ENCODE data around the gene LSM5.

Gene LSM5

DNA sequence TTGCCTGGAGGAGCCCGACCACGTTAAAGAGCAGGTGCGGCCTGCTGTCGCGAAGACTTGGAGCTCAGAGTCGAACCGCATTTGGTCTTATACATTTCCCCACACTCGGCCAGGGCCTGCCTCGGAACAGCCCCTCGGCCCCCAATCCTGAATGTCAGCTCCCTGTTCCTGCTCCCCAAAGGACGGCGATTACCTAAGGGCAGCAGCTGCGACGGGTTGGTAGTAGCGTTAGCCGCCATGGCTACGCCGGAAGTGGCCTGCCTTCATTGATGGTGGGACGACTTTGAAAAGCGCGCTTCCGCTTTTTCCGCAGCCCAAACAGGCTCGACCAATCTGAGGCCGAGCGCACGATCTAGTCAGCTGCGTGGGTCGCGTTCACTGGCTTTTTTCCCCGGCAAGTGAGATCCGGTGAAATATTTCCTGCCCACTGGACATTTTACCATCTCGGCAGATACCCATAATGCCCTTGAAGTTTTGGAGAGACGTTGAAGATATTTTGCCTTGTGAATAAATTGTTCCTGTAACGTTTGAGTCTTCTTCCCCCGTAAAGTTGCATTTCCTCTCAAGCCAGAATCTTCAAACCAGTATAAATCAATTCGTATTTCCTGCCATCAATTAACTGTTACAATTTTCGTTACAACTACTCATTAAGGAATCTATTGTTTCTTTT is at the start of gene LSM5:
Gene LSM5, minus strand, starts transcription at position 254 of the 670 bp plus-strand sequence. Its CDS starts 15 bp downstream, at position 239.
- peak; percentile 60 to 68 for DNase-seq (ENCODE audit: low read depth in 2 of 2)

DNA sequence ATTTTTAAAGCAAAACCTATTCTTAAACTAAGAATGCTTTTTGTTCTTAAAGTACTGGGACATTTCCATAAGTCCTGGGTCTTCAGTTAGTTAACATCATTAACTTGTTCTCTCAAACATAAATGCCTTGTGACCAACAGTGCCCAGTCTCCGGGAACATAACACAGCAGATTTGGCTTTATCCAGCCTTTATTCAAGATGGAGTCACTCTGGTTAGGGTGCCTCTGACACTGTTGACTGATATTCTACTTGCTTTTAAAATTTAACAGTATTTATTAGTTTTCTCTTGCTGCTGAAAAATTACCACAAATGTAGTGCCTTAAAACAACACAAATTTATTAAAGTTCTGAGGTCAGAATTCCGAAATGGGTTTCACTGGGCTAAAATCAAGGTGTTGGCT is 49.2 kb upstream of the LSM5 start:
- DNase-seq (ENCODE audit: low read depth in 2 of 2): no peak

DNA sequence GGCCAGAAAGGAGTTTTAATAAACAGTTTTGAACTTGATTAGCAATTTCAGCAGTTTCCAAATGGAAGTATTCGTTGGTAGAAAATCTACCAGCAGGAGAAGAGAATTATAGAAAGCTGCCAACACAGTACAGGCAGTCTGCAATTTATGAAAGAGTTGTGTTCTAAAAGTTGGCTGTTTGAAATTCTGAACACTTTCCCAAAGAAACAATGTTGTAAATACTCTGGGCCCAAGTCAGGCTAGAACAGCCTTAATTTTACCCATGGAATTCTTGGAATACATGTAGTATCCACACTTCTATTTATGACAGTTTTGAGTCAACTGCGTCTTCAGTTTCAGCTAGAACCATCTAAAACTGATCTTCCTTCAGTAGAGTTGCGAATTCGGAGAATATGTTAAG is 47.6 kb upstream of the LSM5 start:
- no peak for DNase-seq (ENCODE audit: low read depth in 2 of 2)

DNA sequence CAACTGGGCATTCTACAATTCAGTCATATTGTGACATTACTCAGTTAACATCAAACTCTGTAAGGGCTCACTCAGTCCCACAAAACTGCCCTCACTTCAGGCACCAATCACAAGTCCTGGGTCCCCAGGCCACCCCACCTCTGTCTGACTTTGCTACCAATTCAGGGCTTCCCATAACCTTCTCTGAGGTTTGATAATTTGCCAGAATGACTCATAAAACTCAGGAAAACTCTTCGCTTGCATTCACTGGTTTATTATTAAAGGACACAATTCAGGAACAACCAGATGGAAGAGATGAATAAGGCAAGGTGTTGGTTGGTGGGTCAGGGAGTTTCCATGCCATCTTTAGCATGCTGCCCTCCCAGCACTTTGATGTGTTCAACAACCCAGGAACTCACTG is 46.4 kb upstream of the LSM5 start:
- no peak for DNase-seq (ENCODE audit: low read depth in 2 of 2)

DNA sequence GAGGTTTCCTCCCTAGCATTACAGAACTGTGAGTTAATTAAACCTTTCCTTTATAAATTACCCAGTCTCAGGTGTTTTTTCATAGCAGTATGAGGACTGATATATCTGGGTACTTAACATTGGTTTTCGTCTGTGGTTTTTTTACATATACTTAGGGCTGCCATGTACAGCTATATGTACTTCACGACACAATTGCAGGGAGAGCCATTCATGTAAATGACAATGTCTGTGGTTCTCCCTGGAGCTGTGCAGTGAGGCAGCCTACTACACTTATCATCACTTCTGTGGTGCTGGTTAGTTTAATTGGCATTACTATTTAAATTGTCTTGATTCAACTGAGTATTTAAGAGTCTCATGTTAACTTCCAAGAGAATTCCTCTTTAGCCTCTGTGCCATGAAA is 45.8 kb upstream of the LSM5 start:
- no peak for DNase-seq (ENCODE audit: low read depth in 2 of 2)

DNA sequence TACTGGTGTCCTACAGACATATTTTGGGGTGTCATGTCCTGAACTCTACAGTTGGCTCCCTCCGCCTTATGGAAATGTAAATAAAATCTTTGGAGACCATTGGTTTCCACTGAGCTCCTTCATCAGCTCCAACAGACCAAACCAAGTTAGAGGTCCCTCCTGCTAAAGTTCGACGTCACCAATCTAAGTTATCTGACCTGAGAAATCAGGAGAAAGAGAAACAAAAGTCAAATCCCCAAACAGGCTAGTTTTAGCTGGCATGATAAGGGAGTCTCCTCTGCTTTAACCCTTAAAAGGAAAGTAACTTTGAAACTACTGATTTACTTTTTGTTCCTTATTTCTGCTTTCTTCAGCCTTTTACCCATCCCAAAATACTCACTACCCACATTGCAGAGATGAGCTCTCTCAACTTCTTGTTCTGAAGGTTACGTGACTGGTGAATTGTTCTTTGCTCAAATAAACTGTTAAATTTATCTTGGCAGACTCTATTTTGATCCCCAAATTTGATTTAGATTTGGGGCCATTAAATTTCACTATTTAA is 45.1 kb upstream of the LSM5 start:
- no peak for DNase-seq (ENCODE audit: low read depth in 2 of 2)

DNA sequence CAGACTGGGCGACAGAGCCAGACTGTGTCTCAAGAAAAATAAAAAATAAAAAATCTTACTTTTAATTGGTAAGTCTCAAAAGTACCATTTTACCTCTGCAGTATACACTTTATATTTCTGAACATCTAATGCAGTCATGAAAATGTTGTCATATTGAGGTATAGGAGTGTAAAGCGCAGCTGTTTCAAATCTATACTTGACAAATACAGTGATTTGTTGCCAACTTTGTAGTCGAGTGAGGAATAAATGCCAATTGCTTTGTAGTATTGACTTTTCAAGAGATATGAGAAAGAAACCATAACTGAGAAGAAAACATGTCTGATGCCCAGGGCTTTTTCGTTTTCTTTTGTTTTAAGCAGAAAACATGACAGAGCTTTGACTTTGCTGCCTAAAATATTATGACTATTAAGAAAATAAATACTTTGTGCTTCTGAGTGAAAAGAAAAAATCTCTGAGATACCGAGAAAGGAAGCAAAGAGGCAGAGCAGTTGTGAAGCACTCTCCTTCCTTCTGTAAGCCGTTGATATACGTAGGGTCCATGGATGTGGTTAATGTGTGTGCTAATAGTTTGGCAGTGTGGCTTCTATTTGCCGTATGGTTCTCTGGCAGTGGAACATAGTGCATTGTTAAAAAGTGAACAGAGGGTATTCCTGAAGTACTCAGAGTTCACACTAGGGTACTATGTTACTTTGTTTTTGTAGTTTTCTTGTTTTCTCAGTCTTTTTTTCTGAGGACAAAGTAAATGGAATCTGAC is 43.3 kb upstream of the LSM5 start:
- no peak for DNase-seq (ENCODE audit: low read depth in 2 of 2)

DNA sequence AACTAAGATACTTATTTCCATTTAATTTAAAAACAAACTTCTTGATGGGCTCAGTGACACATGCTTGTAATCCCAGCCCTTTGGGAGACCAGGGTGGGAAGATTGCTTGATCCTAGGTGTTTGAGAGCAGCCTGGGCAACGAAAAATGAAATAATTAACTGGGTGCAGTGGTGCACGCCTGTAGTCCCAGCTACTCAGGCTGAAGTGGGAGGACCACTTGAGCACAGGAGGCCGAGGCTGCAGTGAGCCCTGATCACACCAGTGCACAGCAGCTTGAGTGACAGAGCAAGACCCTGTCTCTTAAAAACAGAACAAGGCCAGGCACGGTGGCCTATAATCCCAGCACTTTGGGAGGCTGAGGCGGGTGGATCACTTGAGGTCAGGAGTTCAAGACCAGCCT is 42.5 kb upstream of the LSM5 start:
- DNase-seq (ENCODE audit: low read depth in 2 of 2): no peak

DNA sequence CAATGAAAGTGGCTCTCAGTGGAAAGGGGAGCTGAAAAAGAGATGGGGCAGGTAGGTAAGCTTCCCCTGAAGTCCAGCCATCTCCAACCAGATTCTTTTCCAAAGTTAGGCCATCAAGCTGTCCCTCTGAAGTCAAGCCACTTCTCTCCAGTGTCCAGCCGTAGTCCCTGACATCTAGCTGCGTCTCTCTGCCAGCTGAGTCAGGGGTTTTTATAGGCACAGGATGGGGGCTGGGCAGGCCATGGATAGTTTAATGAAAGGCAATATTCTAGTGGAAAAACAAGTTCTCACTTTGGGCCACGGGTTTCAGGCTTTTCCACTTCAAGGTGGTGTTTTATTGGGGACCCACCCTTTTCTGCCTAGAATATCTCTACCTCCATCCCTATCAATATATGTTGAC is 41.9 kb upstream of the LSM5 start:
- no peak for DNase-seq (ENCODE audit: low read depth in 2 of 2)

DNA sequence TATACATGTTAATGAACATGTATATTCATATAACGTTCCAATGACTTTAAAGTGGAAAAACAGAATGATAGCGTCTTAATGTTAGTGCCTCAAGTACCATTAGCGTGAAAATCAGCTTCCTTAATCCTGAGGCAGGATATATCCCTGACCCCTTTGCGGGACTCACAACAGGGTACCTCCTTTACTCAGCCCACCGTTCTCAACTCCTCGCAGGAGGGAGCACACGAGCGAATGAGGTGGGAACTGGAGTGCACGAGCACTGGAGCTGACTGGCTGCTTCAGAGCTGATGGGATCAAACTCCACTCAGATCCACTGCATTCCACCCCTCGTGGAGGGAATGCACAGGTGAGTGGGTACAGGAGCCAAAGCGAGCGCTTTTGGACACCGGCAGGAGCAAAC is 41.2 kb upstream of the LSM5 start:
- no peak for DNase-seq (ENCODE audit: low read depth in 2 of 2)

DNA sequence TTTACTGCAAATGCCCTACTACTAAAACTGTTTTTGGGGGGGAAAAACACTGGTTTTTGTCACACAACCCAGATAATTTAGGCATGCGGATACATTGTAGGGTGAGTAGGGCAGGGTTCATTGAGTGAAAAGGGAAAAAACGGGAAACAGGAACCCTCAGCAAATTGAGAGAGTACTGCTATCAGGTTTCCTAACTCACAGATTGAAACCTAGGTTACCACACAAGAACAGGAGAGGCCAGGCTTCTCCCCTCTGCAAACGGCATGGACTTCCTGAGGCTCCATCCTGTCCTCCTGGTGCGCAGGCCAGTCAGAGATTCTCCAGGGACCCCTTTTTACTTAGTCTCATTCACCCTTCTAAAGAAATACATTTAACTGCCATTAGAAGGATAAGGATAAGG is 35.7 kb upstream of the LSM5 start:
- no peak for DNase-seq (ENCODE audit: low read depth in 2 of 2)

DNA sequence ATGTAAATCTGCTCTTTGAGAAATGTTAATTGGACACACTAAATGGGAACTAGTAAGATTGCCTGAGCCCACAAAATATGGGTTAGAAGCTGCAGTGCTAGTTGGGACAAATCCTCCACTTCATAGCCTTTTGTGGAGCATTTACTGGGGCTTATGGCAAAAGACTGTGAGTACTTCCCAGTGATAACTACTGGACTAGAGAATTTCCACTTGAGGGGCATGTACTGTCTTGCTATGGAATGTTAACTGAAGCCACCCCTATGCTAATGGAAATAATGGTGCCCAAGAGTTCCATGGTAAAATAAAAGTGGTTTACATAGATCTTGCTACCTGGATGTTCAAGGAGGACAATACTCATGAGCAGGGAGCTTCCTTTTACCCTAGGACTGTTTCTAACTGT is 34.5 kb upstream of the LSM5 start:
- DNase-seq (ENCODE audit: low read depth in 2 of 2): no peak

DNA sequence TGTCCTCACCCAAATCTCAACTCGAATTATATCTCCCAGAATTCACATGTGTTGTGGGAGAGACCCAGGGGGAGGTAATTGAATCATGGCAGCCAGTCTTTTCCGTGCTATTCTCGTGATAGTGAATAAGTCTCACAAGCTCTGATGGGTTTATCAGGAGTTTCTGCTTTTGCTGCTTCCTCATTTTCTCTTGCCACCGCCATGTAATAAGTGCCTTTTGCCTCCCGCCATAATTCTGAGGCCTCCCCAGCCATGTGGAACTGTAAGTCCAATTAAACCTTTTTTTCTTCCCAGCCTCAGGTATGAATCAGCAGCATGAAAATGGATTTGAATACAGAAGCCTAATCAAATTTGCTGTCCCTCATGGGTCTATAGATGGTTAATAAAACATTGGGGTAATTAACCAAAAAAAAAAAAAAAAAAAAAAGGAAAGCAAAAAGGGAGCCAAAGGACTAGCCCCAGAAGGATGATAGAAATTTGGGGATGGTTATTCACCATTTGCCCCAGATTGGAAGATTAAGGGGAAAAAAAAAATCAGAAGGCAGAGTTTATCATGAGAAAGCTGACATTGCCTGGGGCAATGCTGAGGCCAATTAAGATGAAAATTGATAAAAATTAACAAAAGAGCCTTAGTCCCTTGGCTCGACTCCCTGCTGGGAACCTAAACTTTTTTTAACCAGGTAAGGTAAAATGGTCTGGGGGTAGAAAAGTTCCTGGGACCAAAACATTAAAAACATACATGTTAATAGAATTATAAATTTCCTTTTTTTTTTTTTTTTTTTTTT is 32.8 kb upstream of the LSM5 start:
- no peak for DNase-seq (ENCODE audit: low read depth in 2 of 2)

DNA sequence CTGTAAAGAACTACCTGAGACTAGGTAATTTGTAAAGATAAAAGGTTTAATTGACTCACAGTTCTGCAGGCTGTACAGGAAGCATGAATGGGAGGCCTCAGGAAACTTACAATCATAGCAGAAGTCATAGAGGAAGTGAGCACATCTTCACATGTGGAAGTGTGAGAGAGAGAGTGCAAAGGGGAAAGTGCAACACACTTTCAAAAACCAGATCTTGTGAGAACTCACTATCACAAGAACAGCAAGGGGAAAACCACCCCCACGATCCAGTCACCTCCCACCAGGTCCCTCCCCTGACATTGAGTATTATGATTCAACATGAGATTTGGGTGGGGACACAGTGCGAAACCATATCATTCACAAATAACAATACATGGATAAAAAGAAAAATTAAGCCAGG is 29.6 kb upstream of the LSM5 start:
- DNase-seq (ENCODE audit: low read depth in 2 of 2): no peak

DNA sequence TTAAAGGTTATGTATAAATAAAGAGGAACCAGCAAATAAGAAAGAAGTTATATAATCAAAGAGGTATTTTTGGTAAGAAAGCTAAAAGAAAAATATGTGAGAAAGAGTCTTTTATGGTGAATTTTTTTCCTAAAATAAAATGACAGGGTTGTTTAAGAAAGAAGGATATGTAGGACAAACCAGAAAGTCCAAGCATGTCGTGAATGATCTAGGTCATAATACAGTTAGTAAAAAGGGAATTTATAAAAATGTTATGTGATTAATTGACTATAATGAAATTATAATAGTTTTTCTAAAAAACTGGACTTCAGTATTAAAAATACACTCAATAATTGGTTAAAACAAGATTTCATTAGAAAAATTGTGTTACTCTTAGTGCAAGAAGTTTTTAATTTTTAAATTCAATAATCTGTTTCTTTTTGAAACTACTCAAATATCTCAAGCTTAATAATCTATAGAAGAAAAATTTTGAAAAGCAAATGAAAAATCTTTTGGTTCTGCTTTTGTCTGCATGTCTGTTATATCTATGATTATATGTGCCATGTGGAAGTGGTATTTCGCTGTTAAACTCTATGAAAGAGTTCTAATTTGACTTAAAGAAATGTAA is 28.5 kb upstream of the LSM5 start:
- no peak for DNase-seq (ENCODE audit: low read depth in 2 of 2)

DNA sequence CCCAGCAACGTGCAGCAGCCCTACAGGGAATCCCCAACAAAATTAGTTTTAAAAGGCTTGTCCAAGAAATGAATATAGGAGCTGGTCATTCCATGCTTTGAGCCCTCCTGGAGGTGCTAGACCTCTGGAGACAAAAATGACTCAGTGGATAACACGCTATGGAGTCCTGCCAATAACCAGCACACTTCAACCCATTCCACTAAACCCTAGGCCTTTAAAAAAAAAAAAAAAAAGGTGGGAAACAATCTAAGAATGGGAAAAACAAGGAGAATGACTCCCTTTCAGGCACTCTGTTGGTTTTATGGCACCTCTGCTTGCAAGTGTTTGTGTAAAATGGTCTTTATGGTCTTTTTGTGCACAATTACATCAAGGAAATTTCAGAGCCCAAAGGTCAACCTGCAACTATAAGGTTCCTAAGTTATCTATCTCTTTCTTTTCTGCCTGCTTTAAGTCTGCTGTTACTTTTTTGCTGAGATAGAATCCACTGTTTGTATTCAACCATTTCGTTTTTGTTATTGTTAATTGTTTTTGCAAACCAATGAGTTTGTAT is 26.4 kb upstream of the LSM5 start:
- no peak for DNase-seq (ENCODE audit: low read depth in 2 of 2)

DNA sequence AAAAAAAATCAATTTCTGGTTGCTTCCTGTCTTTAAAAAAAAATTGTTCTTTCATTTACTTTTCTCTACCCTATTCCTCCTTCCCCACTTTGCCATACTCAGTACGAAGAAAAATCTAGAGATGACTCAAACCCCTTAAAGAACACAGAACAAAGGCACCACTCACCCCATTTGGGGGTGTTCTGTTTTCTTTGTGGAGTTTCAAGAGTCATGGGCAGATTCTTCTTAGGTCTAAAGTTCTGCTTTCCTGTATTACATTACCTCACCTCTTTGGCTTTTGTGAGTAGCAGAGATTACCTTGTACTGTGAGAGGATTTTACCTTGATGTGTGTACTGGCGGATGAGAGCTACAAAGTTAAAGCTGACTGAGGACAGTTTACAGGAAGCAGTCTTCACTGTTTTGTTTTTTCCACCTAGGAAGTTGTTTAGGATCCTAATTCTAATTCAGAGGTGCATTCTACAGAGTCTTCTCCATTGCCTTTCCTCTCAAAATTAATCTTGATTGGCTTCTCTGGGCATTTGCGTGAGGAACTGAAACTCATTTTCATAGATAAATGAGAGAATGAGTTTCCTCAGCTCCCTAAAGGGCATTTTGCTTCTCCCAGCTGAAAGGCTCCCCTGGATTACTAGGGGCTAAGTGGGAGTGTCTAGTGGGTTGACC is 25.8 kb upstream of the LSM5 start:
- no peak for DNase-seq (ENCODE audit: low read depth in 2 of 2)

DNA sequence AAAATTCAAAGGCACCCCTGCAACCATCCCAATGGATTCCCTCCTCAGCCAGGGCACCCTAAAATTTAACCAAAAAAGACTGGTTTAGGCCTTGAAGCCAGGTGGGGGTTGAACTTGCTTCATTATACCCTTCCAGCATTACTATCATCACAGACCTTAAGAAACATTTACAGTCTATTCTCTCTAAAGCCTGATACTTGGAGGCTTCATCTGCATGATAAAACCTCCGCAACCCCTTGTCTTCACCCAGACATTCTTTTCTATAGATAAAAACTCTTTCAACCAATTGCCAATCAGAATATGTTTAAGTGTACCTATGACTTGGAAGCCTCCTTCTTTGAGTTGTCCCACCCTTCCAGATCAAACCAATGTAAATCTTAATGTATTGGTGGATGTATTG is 23.0 kb upstream of the LSM5 start:
- no peak for DNase-seq (ENCODE audit: low read depth in 2 of 2)

DNA sequence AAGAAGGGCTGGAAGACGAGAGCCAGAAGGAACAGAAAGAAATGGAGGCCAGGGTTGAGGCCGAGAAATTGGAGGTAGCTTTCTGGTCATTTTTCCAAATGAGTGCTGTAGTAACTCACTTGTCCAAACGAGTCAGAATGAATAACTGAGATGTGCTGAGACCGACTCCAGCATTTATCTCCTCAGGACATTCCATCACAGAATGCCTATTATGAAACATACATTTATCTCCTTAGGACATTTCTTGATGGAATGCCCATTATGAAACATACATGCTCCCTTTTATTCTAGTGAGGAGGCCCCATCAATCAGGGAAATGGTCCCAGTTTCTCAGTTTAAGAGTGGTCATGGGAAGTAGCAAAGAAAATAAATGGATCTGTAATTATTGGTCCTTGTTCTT is 21.6 kb upstream of the LSM5 start:
- no peak for DNase-seq (ENCODE audit: low read depth in 2 of 2)

DNA sequence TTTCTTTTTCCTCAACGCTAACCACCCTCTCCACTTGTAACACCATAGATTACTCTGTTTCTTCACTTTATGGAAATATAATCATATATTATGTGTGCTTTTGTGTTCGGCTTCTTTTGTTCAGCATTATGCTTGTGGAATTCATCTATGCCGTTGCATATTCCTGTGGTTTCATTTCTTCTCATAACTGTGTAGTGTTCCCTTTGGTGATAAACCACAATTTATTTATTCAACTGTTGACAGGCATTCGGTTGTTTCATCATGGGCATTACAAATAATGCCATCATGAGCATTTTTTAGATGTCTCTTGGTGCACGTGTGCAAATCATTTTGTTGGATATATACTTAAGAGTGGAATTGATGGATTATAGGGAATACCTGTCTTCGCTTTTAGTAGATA is 17.2 kb upstream of the LSM5 start:
- DNase-seq (ENCODE audit: low read depth in 2 of 2): no peak
